Skeletal muscle tissue (tissue), 4 donors: Measurements from ENCODE around the gene PER1. TPM values are rescaled to one million over a fixed set of nuclear protein-coding genes. Genes with fewer than 3 reads are reported as not detected.
A peak's percentile ranks its signal among the peaks of the same experiment; 100 is the strongest.

Source experiments
- H3K27ac ChIP-seq: one replicate; pipeline ENCODE4 v1.7.0; 2013; ENCODE audit warnings: mild to moderate bottlenecking, low read depth, low read length, inconsistent platforms
- H3K27me3 ChIP-seq, 3 donors: one replicate each; pipeline ENCODE4 v1.7.0; 2013; ENCODE audit warnings: low read length in 3 of 3; ENCODE audit not compliant: control insufficient read depth in 3 of 3, insufficient read depth in 3 of 3
- H3K36me3 ChIP-seq, 3 donors: one replicate each; pipeline ENCODE4 v1.7.0; 2013; ENCODE audit warnings: low read length in 3 of 3; ENCODE audit not compliant: control insufficient read depth in 3 of 3, insufficient read depth in 3 of 3
- H3K4me1 ChIP-seq, 3 donors: one replicate each; pipeline ENCODE4 v1.7.0; 2013; ENCODE audit warnings: low read length in 3 of 3, mild to moderate bottlenecking in 3 of 3; ENCODE audit not compliant: control insufficient read depth in 3 of 3, insufficient read depth in 3 of 3
- H3K4me3 ChIP-seq, 3 donors: one replicate each; pipeline ENCODE4 v1.7.0; 2013; ENCODE audit warnings: low read length in 3 of 3
- H3K9ac ChIP-seq, 3 donors: one replicate each; pipeline ENCODE4 v1.7.0; 2013; ENCODE audit warnings: low read length in 3 of 3, mild to moderate bottlenecking in 3 of 3, moderate library complexity in 2 of 3, low read depth in 1 of 3
- H3K9me3 ChIP-seq, 3 donors: one replicate each; pipeline ENCODE4 v1.7.0; 2013; ENCODE audit warnings: low read length in 3 of 3; ENCODE audit not compliant: control insufficient read depth in 3 of 3
- total RNA-seq: library from RNA; depleted of rRNA; stranded (reverse); fragments of >200 nt; gene quantifications from one replicate; pipeline ENCODE4 v1.2.3, GENCODE V29; 2014
- donor health status: Osteomylitis.

Gene PER1
- total RNA-seq, 1 donor from 2014 or later, result 37.1 TPM

GRCh38 chr17:8126491-8127066 is 25.6 kb downstream of the PER1 start:
- Histone ChIP-seq H3K9ac (peak overlapping the region; percentile 56 to 79 (median 74)), H3K27ac (peak overlapping the region; percentile 44), H3K36me3 (no peaks in the 10 kb centered on the region), H3K4me1 (peaks cover 48 to 52% (median 51%) of the 10 kb centered on the region in 3 donors), H3K9me3 (no peaks in the 10 kb centered on the region), H3K4me3 (peak overlapping the region; percentile 71 to 79 (median 78)), H3K27me3 (peaks cover 4 to 32% (median 32%) of the 10 kb centered on the region in 3 donors)

- Histone ChIP-seq H3K27ac (peak overlapping the region; percentile 30), H3K4me1 (peaks cover 50 to 54% (median 54%) of the 10 kb centered on the region in 3 donors), H3K4me3 (peak overlapping the region; percentile 71 to 79 (median 78)), H3K27me3 (peaks cover 4 to 34% (median 32%) of the 10 kb centered on the region in 3 donors), H3K9me3 (no peaks in the 10 kb centered on the region), H3K9ac (peak overlapping the region; percentile 48 to 64 (median 52)), H3K36me3 (no peaks in the 10 kb centered on the region)
Measured at GRCh38 chr17:8125947-8126490, 26.2 kb downstream of the PER1 start.

GRCh38 chr17:8125154-8125946 is 26.9 kb downstream of the PER1 start:
- Histone ChIP-seq H3K36me3 (no peaks in the 10 kb centered on the region), H3K9me3 (no peaks in the 10 kb centered on the region), H3K27me3 (peaks cover 4 to 39% (median 32%) of the 10 kb centered on the region in 3 donors), H3K4me1 (peaks cover 56 to 61% (median 60%) of the 10 kb centered on the region in 3 donors), H3K4me3 (peak overlapping the region; percentile 71 to 79 (median 78)), H3K9ac (peak overlapping the region in 2 of 3 donors; percentile 52 to 64), H3K27ac (peak overlapping the region; percentile 30)

- H3K4me1 ChIP-seq, result peaks cover 59 to 65% (median 61%) of the 10 kb centered on the region in 3 donors
Measured at GRCh38 chr17:8124350-8125153, 27.7 kb downstream of the PER1 start.

GRCh38 chr17:8123695-8124349 is 28.4 kb downstream of the PER1 start, which contains the start of gene HES7:
Gene HES7, minus strand, starts transcription at chr17:8124106. Its CDS starts 22 bp downstream, at chr17:8124084.
- Histone ChIP-seq H3K9ac (peak within 1 kb of the TSS; percentile 45 to 70 (median 63)), H3K27me3 (peaks cover 4 to 39% (median 32%) of the 10 kb centered on the region in 3 donors)

More at GRCh38 chr17:8124350-8125153, 27.7 kb downstream of the PER1 start:
- Histone ChIP-seq H3K27ac (no peak overlapping the region), H3K9me3 (no peaks in the 10 kb centered on the region), H3K36me3 (no peaks in the 10 kb centered on the region), H3K4me3 (peak overlapping the region; percentile 58 to 79 (median 67)), H3K9ac (peak overlapping the region in 2 of 3 donors; percentile 6 to 40), H3K27me3 (peaks cover 4 to 39% (median 32%) of the 10 kb centered on the region in 3 donors)

GRCh38 chr17:8122924-8123694 is 29.1 kb downstream of the PER1 start:
- Histone ChIP-seq H3K27ac (no peak overlapping the region), H3K36me3 (no peaks in the 10 kb centered on the region), H3K4me1 (peaks cover 64 to 74% (median 67%) of the 10 kb centered on the region in 3 donors), H3K9me3 (no peaks in the 10 kb centered on the region), H3K27me3 (peaks cover 4 to 43% (median 32%) of the 10 kb centered on the region in 3 donors), H3K9ac (peak overlapping the region; percentile 45 to 70 (median 63)), H3K4me3 (peak overlapping the region; percentile 67 to 79 (median 67))

More at GRCh38 chr17:8123695-8124349, 28.4 kb downstream of the PER1 start, which contains the start of gene HES7:
- Histone ChIP-seq H3K4me3 (peak within 1 kb of the TSS; percentile 67 to 79 (median 67)), H3K36me3 (no peaks in the 10 kb centered on the region), H3K4me1 (peaks cover 59 to 66% (median 61%) of the 10 kb centered on the region in 3 donors), H3K9me3 (no peaks in the 10 kb centered on the region), H3K27ac (no peak within 1 kb of the TSS)

GRCh38 chr17:8122422-8122923 is 29.7 kb downstream of the PER1 start:
- H3K9me3 ChIP-seq, result no peaks in the 10 kb centered on the region
- peak overlapping the region; percentile 67 to 79 (median 67) for H3K4me3 ChIP-seq
- peaks cover 8 to 48% (median 32%) of the 10 kb centered on the region in 3 donors for H3K27me3 ChIP-seq
- H3K27ac ChIP-seq, result no peak overlapping the region
- peaks cover 70 to 80% (median 73%) of the 10 kb centered on the region in 3 donors for H3K4me1 ChIP-seq
- no peaks in the 10 kb centered on the region for H3K36me3 ChIP-seq
- peak overlapping the region; percentile 33 to 70 (median 45) for H3K9ac ChIP-seq

GRCh38 chr17:8121681-8122421 is 30.4 kb downstream of the PER1 start:
- H3K27me3 ChIP-seq, result peaks cover 10 to 51% (median 32%) of the 10 kb centered on the region in 3 donors
- peak overlapping the region in 1 of 3 donors; percentile 70 for H3K9ac ChIP-seq
- no peaks in the 10 kb centered on the region for H3K36me3 ChIP-seq
- H3K4me1 ChIP-seq, result peaks cover 66 to 76% (median 70%) of the 10 kb centered on the region in 3 donors
- peak overlapping the region; percentile 67 to 79 (median 67) for H3K4me3 ChIP-seq
- no peak overlapping the region for H3K27ac ChIP-seq
- H3K9me3 ChIP-seq, result no peaks in the 10 kb centered on the region
